WTC11 (cell line): ENCODE results near the gene OR12D1.

Experiments used
- ATF1 ChIP-seq: sonication (generic); formaldehyde crosslinking; IDR thresholded peaks from 2 replicates; pipeline ENCODE4 v1.8.1; 2023; ENCODE audit warnings: mild to moderate bottlenecking, moderate library complexity, missing genetic modification reagents
- CREB1 ChIP-seq: sonication (generic); formaldehyde crosslinking; IDR thresholded peaks from 2 replicates; pipeline ENCODE4 v1.8.0; 2023; ENCODE audit warnings: mild to moderate bottlenecking, missing genetic modification reagents
- ESRRA ChIP-seq: sonication (generic); formaldehyde crosslinking; IDR thresholded peaks from 2 replicates; pipeline ENCODE4 v1.8.1; 2022; ENCODE audit warnings: mild to moderate bottlenecking, missing genetic modification reagents, borderline replicate concordance
- PREB ChIP-seq: sonication (generic); formaldehyde crosslinking; IDR thresholded peaks from 2 replicates; pipeline ENCODE4 v1.8.1; 2022; ENCODE audit warnings: mild to moderate bottlenecking, missing genetic modification reagents, moderate library complexity, borderline replicate concordance
- RELA ChIP-seq: sonication (generic); formaldehyde crosslinking; IDR thresholded peaks from 2 replicates; pipeline ENCODE4 v1.8.1; 2022; ENCODE audit warnings: missing genetic modification reagents, mild to moderate bottlenecking, borderline replicate concordance
- SP1 ChIP-seq: sonication (generic); formaldehyde crosslinking; conservative IDR thresholded peaks from 2 replicates; pipeline ENCODE4 v1.8.1; 2022; ENCODE audit warnings: missing genetic modification reagents
- TEAD4 ChIP-seq: sonication (generic); formaldehyde crosslinking; IDR thresholded peaks from 2 replicates; pipeline ENCODE4 v1.8.0; 2022; ENCODE audit warnings: mild to moderate bottlenecking, missing genetic modification reagents
- USF1 ChIP-seq: sonication (generic); formaldehyde crosslinking; IDR thresholded peaks from 2 replicates; pipeline ENCODE4 v1.8.0; 2022; ENCODE audit warnings: mild to moderate bottlenecking, missing genetic modification reagents
- ZNF317 ChIP-seq: sonication (generic); formaldehyde crosslinking; IDR thresholded peaks from 2 replicates; pipeline ENCODE4 v1.8.1; 2023; ENCODE audit warnings: low read depth, mild to moderate bottlenecking, moderate library complexity, missing genetic modification reagents, borderline replicate concordance
- ZNF423 ChIP-seq: fragments of 250-450 bp; sonication (Bioruptor Pico); IDR thresholded peaks from 2 replicates; pipeline ENCODE4 v2.1.2; 2022; ENCODE audit warnings: mild to moderate bottlenecking, moderate library complexity
- ZSCAN18 ChIP-seq: fragments of 250-450 bp; sonication (Bioruptor Pico); IDR thresholded peaks from 2 replicates; pipeline ENCODE4 v2.1.2; 2022; ENCODE audit warnings: mild to moderate bottlenecking, moderate library complexity
- TF ChIP-seq, protein P1 (sequence below): sonication (generic); formaldehyde crosslinking; IDR thresholded peaks from 2 replicates; pipeline ENCODE4 v1.8.0; 2022; ENCODE audit warnings: mild to moderate bottlenecking, missing genetic modification reagents
- TF ChIP-seq, protein P2 (sequence below): fragments of 200-600 bp; IDR thresholded peaks from 2 replicates; pipeline ENCODE4 v1.8.0; 2022; ENCODE audit warnings: antibody characterized with exemption

DNA sequence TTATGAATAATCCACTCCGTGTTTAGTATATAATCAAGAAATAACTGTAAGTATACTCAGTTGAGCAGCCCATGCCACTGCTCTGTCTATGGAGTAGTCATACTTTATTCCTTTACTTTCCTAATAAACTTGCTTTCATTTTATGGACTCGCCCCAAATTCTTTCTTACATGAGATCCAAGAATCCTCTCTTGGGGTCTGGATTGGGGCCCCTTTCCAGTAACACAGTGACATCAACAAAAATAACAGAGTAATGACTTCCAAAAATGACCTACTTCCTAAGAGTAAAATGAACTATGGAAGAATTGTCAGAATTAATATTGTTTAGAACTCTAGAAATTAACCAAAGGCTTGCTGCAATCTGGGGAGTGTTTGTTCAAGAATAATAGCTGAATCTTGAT, 51.1 kb downstream of the OR12D1 start:
- TF ChIP-seq PREB (CRISPR knock-in tag) (no peak), ATF1 (CRISPR knock-in tag) (no peak), SP1 (no peak), RELA (no peak), ZNF423 (CRISPR knock-in tag) (no peak), TEAD4 (CRISPR knock-in tag) (no peak), USF1 (CRISPR knock-in tag) (no peak), ESRRA (CRISPR knock-in tag) (no peak), ZNF317 (CRISPR knock-in tag) (no peak), ZSCAN18 (CRISPR knock-in tag) (no peak), CREB1 (CRISPR knock-in tag) (no peak)
- TF ChIP-seq, protein P1, sequence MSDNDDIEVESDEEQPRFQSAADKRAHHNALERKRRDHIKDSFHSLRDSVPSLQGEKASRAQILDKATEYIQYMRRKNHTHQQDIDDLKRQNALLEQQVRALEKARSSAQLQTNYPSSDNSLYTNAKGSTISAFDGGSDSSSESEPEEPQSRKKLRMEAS (CRISPR knock-in tag) = no peak
- TF ChIP-seq, protein P2, sequence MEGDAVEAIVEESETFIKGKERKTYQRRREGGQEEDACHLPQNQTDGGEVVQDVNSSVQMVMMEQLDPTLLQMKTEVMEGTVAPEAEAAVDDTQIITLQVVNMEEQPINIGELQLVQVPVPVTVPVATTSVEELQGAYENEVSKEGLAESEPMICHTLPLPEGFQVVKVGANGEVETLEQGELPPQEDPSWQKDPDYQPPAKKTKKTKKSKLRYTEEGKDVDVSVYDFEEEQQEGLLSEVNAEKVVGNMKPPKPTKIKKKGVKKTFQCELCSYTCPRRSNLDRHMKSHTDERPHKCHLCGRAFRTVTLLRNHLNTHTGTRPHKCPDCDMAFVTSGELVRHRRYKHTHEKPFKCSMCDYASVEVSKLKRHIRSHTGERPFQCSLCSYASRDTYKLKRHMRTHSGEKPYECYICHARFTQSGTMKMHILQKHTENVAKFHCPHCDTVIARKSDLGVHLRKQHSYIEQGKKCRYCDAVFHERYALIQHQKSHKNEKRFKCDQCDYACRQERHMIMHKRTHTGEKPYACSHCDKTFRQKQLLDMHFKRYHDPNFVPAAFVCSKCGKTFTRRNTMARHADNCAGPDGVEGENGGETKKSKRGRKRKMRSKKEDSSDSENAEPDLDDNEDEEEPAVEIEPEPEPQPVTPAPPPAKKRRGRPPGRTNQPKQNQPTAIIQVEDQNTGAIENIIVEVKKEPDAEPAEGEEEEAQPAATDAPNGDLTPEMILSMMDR = no peak
